Ovary (tissue), 9 donors: ENCODE results near the gene PDE4D. TPM values are rescaled to one million over a fixed set of nuclear protein-coding genes. Genes with fewer than 3 reads are reported as not detected.

ENCODE experiments used
- DNase-seq, 5 donors: peaks; one replicate each; pipeline ENCODE4 v3.0.0-alpha.2; 2019 to 2020
- H3K27ac ChIP-seq, 2 donors: fragments of 200-600 bp; one replicate each; pipeline versions ENCODE4 v1.5.1 to v1.8.0; 2019 to 2022
- H3K27me3 ChIP-seq: fragments of 200-600 bp; one replicate; pipeline ENCODE4 v1.8.0; 2022
- H3K36me3 ChIP-seq: fragments of 200-600 bp; sonication (generic); one replicate; pipeline ENCODE4 v1.5.1; 2019
- H3K4me1 ChIP-seq: one replicate; pipeline ENCODE4 v1.8.1; 2013; ENCODE audit warnings: mild to moderate bottlenecking, moderate library complexity; ENCODE audit not compliant: insufficient read depth
- H3K4me3 ChIP-seq: fragments of 200-600 bp; sonication (generic); one replicate; pipeline ENCODE4 v1.5.1; 2017
- H3K9me3 ChIP-seq, 2 donors: fragments of 200-600 bp in 1 of 2; sonication (generic) in 1 of 2; one replicate each; pipeline versions ENCODE4 v1.5.1 to v1.8.1; 2013 to 2019; ENCODE audit warnings: mild to moderate bottlenecking in 1 of 2, moderate library complexity in 1 of 2
- CTCF ChIP-seq, 3 donors: fragments of 450-650 bp in 2 of 3; fragments of 200-600 bp in 1 of 3; IDR thresholded peaks; one replicate each; pipeline versions ENCODE4 v1.5.1 to v1.8.0; 2016 to 2022; ENCODE audit warnings: antibody characterized with exemption in 3 of 3, mild to moderate bottlenecking in 1 of 3
- EP300 ChIP-seq: sonication (generic); formaldehyde crosslinking; IDR thresholded peaks from one replicate; pipeline ENCODE4 v1.6.1; 2017; ENCODE audit warnings: antibody characterized with exemption
- POLR2A ChIP-seq: fragments of 450-650 bp; IDR thresholded peaks from one replicate; pipeline ENCODE4 v1.6.1; 2017; ENCODE audit warnings: antibody characterized with exemption, mild to moderate bottlenecking, moderate library complexity
- WGBS, 3 donors: extraction: QIAGEN DNeasy Blood & Tissue Kit in 1 of 3; methylation state at CpG; one replicate each; pipeline versions ENCODE4 v1.1.5 to v1.1.7; 2013 to 2017; 5-methylcytosine and 5-hydroxymethylcytosine counted together
- intact Hi-C, 4 donors: fragments of 100-400 bp; cut with DNase I; formaldehyde crosslinking; loops; one replicate each; pipeline versions ENCODE4 v1.11.0 to v1.15.1; 2022 to 2023
- polyA plus RNA-seq, 2 donors: library from polyadenylated mRNA; stranded (reverse); fragments of 200-250 nt in 1 of 2; fragments of 350-450 nt in 1 of 2; fragmentation: Illumina TruSeq in 1 of 2; extraction: RNeasy Lipid Tissue Mini Kit (QIAGEN cat#74804) in 1 of 2; gene quantifications; one replicate each; pipeline ENCODE4 v1.2.3, GENCODE V29; 2013 to 2014
- total RNA-seq, 7 donors: library from RNA; depleted of rRNA in 2 of 7; stranded (reverse); fragments of >200 nt in 2 of 7; fragmentation: NEBNext Ultra II Directional in 3 of 7; extraction: Animal tissue kit (Norgen Biotek cat#: 25700) in 3 of 7; gene quantifications; one replicate each; pipeline versions ENCODE4 v1.1.0 to v1.2.4, GENCODE V29; 2016 to 2023
- donor health status: DM: no; HTN: no; CAD: no; lungs with moderate emphysema.
- donor health status: DM: no; HTN: no; CAD: no.
- donor health status: Bipolar disorder and iron deficiency.
- donor health status: DM: yes; HTN: yes; CAD: no.
- donor health status: DM: no; HTN: no; CAD: no.
- donor health status: DM: yes; HTN: yes; CAD: no.

Gene PDE4D
- total and polyA plus RNA-seq, 9 donors: 1.3 to 67.6 (median 8.4) TPM

- TF ChIP-seq POLR2A (no peak), EP300 (no peak), CTCF (IDR thresholded peaks at IDR 0.05) (no peak)
- Histone ChIP-seq H3K27ac (no peak overlapping the region), H3K4me1 (no peaks in the 10 kb centered on the region), H3K9me3 (no peaks in the 10 kb centered on the region), H3K4me3 (no peak overlapping the region), H3K36me3 (no peaks in the 10 kb centered on the region), H3K27me3 (no peaks in the 10 kb centered on the region)
- WGBS, 3 donors: 81 to 85% (median 82%) methylated on average over 1 of the region's 1 CpG
- DNase-seq: no peak
- intact Hi-C loops: no loop called here
Measured at GRCh38 chr5:59558501-59558900, 335.0 kb downstream of the PDE4D start.

- H3K4me1 ChIP-seq: no peaks in the 10 kb centered on the region
- no peaks in the 10 kb centered on the region for H3K27me3 ChIP-seq
- no peak overlapping the region for H3K27ac ChIP-seq
- no peaks in the 10 kb centered on the region for H3K36me3 ChIP-seq
- intact Hi-C loops: no loop called here
- no peak overlapping the region for H3K4me3 ChIP-seq
- no peak for DNase-seq
- TF ChIP-seq EP300 (no peak), CTCF (IDR thresholded peaks at IDR 0.05) (no peak), POLR2A (no peak)
- no peaks in the 10 kb centered on the region for H3K9me3 ChIP-seq
Measured at GRCh38 chr5:59557572-59557971, 336.0 kb downstream of the PDE4D start.

GRCh38 chr5:59555596-59555995 lies 337.9 kb downstream of the PDE4D start:
- H3K4me1 ChIP-seq: no peaks in the 10 kb centered on the region
- H3K27ac ChIP-seq: no peak overlapping the region
- H3K27me3 ChIP-seq: no peaks in the 10 kb centered on the region
- no peak for TF ChIP-seq CTCF (IDR thresholded peaks at IDR 0.05)
- no peak for TF ChIP-seq EP300
- TF ChIP-seq POLR2A: no peak
- no peaks in the 10 kb centered on the region for H3K9me3 ChIP-seq
- DNase-seq: no peak
- no peak overlapping the region for H3K4me3 ChIP-seq
- intact Hi-C loops: no loop called here
- H3K36me3 ChIP-seq: no peaks in the 10 kb centered on the region
- WGBS, 3 donors: 88 to 93% (median 90%) methylated on average over 3 of the region's 3 CpGs

- TF ChIP-seq POLR2A (no peak), EP300 (no peak), CTCF (IDR thresholded peaks at IDR 0.05) (no peak)
- no peak overlapping the region for H3K4me3 ChIP-seq
- H3K36me3 ChIP-seq: no peaks in the 10 kb centered on the region
- no peaks in the 10 kb centered on the region for H3K4me1 ChIP-seq
- WGBS, 3 donors: 89 to 90% (median 90%) methylated on average over 4 of the region's 4 CpGs
- H3K9me3 ChIP-seq: no peaks in the 10 kb centered on the region
- no peak overlapping the region for H3K27ac ChIP-seq
- DNase-seq: no peak
- intact Hi-C loops: no loop called here
- no peaks in the 10 kb centered on the region for H3K27me3 ChIP-seq
Measured at GRCh38 chr5:59554501-59554900, 339.0 kb downstream of the PDE4D start.

GRCh38 chr5:59553992-59554391 lies 339.5 kb downstream of the PDE4D start:
- TF ChIP-seq EP300: no peak
- DNase-seq: no peak
- H3K27me3 ChIP-seq: no peaks in the 10 kb centered on the region
- H3K27ac ChIP-seq: no peak overlapping the region
- no peaks in the 10 kb centered on the region for H3K4me1 ChIP-seq
- no peak overlapping the region for H3K4me3 ChIP-seq
- intact Hi-C loops: no loop called here
- no peaks in the 10 kb centered on the region for H3K36me3 ChIP-seq
- no peaks in the 10 kb centered on the region for H3K9me3 ChIP-seq
